Esophagus (tissue), 2 donors: ENCODE measurements around the gene ACSF3. TPM values are rescaled to one million over a fixed set of nuclear protein-coding genes. Genes with fewer than 3 reads are reported as not detected.

ENCODE experiments used
- H3K27ac ChIP-seq, 2 donors: one replicate each; pipeline ENCODE4 v1.5.1; 2013; ENCODE audit warnings: low read depth in 2 of 2, mild to moderate bottlenecking in 2 of 2, inconsistent platforms in 1 of 2, low read length in 1 of 2, moderate library complexity in 1 of 2
- H3K27me3 ChIP-seq, 2 donors: one replicate each; pipeline ENCODE4 v1.6.1; 2013; ENCODE audit warnings: low read length in 2 of 2, control low read depth in 1 of 2, mild to moderate bottlenecking in 1 of 2; ENCODE audit not compliant: insufficient read depth in 2 of 2, control insufficient read depth in 1 of 2
- H3K36me3 ChIP-seq, 2 donors: one replicate each; pipeline ENCODE4 v1.6.1; 2013; ENCODE audit warnings: low read length in 1 of 2; ENCODE audit not compliant: control insufficient read depth in 2 of 2, insufficient read depth in 2 of 2
- H3K4me1 ChIP-seq, 2 donors: one replicate each; pipeline ENCODE4 v1.6.1; 2013; ENCODE audit warnings: low read length in 1 of 2; ENCODE audit not compliant: control insufficient read depth in 2 of 2, insufficient read depth in 2 of 2
- H3K4me3 ChIP-seq, 2 donors: one replicate each; pipeline ENCODE4 v1.5.1; 2013; ENCODE audit warnings: low read length in 2 of 2, mild to moderate bottlenecking in 2 of 2, low read depth in 1 of 2, moderate library complexity in 1 of 2
- H3K9me3 ChIP-seq, 2 donors: one replicate each; pipeline ENCODE4 v1.6.1; 2013; ENCODE audit warnings: mild to moderate bottlenecking in 2 of 2, low read depth in 1 of 2, low read length in 1 of 2, moderate library complexity in 1 of 2; ENCODE audit not compliant: control insufficient read depth in 2 of 2, insufficient read depth in 1 of 2
- WGBS, 2 donors: extraction: QIAGEN DNeasy Blood & Tissue Kit; methylation state at CpG; one replicate each; pipeline ENCODE4 v1.1.7; 2013; 5-methylcytosine and 5-hydroxymethylcytosine counted together
- polyA plus RNA-seq, 2 donors: library from polyadenylated mRNA; stranded (reverse); fragments of 200-250 nt; gene quantifications; one replicate each; pipeline ENCODE4 v1.2.3, GENCODE V29; 2013
- donor health status: healthy with polysubstance abuse.
- donor health status: Bipolar disorder and iron deficiency.

ACSF3 gene
- polyA plus RNA-seq, 2 donors, result 14.1 to 22.3 TPM

- H3K27me3 ChIP-seq, result no peaks in the 10 kb centered on the region
- WGBS, 2 donors, result 81 to 88% methylated on average over 26 of the region's 26 CpGs
- peaks cover 6 to 15% of the 10 kb centered on the region in 2 donors for H3K4me1 ChIP-seq
- no peaks in the 10 kb centered on the region for H3K9me3 ChIP-seq
- no peak overlapping the region for H3K4me3 ChIP-seq
- no peak overlapping the region for H3K27ac ChIP-seq
- peaks cover 6 to 32% of the 10 kb centered on the region in 2 donors for H3K36me3 ChIP-seq
These were observed 5.2 kb downstream of the ACSF3 start for GRCh38 chr16:89098767-89099430.

GRCh38 chr16:89099905-89100304 is 6.3 kb downstream of the ACSF3 start:
- WGBS, 2 donors, result 58 to 67% methylated on average over 11 of the region's 11 CpGs
- H3K27ac ChIP-seq, result no peak overlapping the region
- no peaks in the 10 kb centered on the region for H3K27me3 ChIP-seq
- H3K4me1 ChIP-seq, result peaks cover 6 to 9% of the 10 kb centered on the region in 2 donors
- H3K9me3 ChIP-seq, result no peaks in the 10 kb centered on the region
- H3K36me3 ChIP-seq, result peaks cover 6 to 36% of the 10 kb centered on the region in 2 donors
- H3K4me3 ChIP-seq, result no peak overlapping the region

- H3K27me3 ChIP-seq, result no peaks in the 10 kb centered on the region
- H3K36me3 ChIP-seq, result peaks cover 6 to 42% of the 10 kb centered on the region in 2 donors
- WGBS, 2 donors, result 88 to 90% methylated on average over 42 of the region's 42 CpGs
- H3K4me3 ChIP-seq, result no peak overlapping the region
- H3K9me3 ChIP-seq, result no peaks in the 10 kb centered on the region
- H3K4me1 ChIP-seq, result peaks cover 3 to 7% of the 10 kb centered on the region in 2 donors
- no peak overlapping the region for H3K27ac ChIP-seq
These were observed 7.1 kb downstream of the ACSF3 start for GRCh38 chr16:89100601-89101302.

- no peaks in the 10 kb centered on the region for H3K27me3 ChIP-seq
- WGBS, 2 donors, result 86 to 90% methylated on average over 37 of the region's 37 CpGs
- H3K9me3 ChIP-seq, result no peaks in the 10 kb centered on the region
- H3K4me1 ChIP-seq, result peaks cover 0 to 7% of the 10 kb centered on the region in 2 donors
- H3K36me3 ChIP-seq, result peaks cover 6 to 44% of the 10 kb centered on the region in 2 donors
- no peak overlapping the region for H3K4me3 ChIP-seq
- no peak overlapping the region for H3K27ac ChIP-seq
These were observed 7.8 kb downstream of the ACSF3 start for GRCh38 chr16:89101303-89102040.

GRCh38 chr16:89102041-89102471 is 8.4 kb downstream of the ACSF3 start:
- Histone ChIP-seq H3K27ac (no peak overlapping the region), H3K9me3 (no peaks in the 10 kb centered on the region), H3K36me3 (peaks cover 8 to 49% of the 10 kb centered on the region in 2 donors), H3K27me3 (no peaks in the 10 kb centered on the region), H3K4me1 (peaks cover 0 to 2% of the 10 kb centered on the region in 2 donors), H3K4me3 (no peak overlapping the region)
- WGBS, 2 donors, result 75 to 89% methylated on average over 14 of the region's 14 CpGs

GRCh38 chr16:89102481-89103073 is 8.9 kb downstream of the ACSF3 start:
- H3K27ac ChIP-seq, result no peak overlapping the region
- H3K4me1 ChIP-seq, result peaks cover 0 to 2% of the 10 kb centered on the region in 2 donors
- WGBS, 2 donors, result 88 to 92% methylated on average over 27 of the region's 27 CpGs
- peaks cover 13 to 54% of the 10 kb centered on the region in 2 donors for H3K36me3 ChIP-seq
- no peak overlapping the region for H3K4me3 ChIP-seq
- H3K27me3 ChIP-seq, result no peaks in the 10 kb centered on the region
- no peaks in the 10 kb centered on the region for H3K9me3 ChIP-seq

- peaks cover 13 to 56% of the 10 kb centered on the region in 2 donors for H3K36me3 ChIP-seq
- no peaks in the 10 kb centered on the region for H3K27me3 ChIP-seq
- WGBS, 2 donors, result 78 to 91% methylated on average over 22 of the region's 22 CpGs
- no peaks in the 10 kb centered on the region for H3K9me3 ChIP-seq
- H3K4me1 ChIP-seq, result peaks cover 0 to 2% of the 10 kb centered on the region in 2 donors
- no peak overlapping the region for H3K4me3 ChIP-seq
- no peak overlapping the region for H3K27ac ChIP-seq
These were observed 9.5 kb downstream of the ACSF3 start for GRCh38 chr16:89103156-89103555.

GRCh38 chr16:89103781-89104180 is 10.1 kb downstream of the ACSF3 start:
- Histone ChIP-seq H3K27ac (no peak overlapping the region), H3K36me3 (peaks cover 13 to 56% of the 10 kb centered on the region in 2 donors)

GRCh38 chr16:89104303-89104702 is 10.7 kb downstream of the ACSF3 start:
- no peak overlapping the region for H3K27ac ChIP-seq
- peaks cover 13 to 52% of the 10 kb centered on the region in 2 donors for H3K36me3 ChIP-seq
- WGBS, 2 donors, result 79 to 90% methylated on average over 10 of the region's 10 CpGs
- H3K27me3 ChIP-seq, result no peaks in the 10 kb centered on the region
- H3K4me1 ChIP-seq, result no peaks in the 10 kb centered on the region
- H3K9me3 ChIP-seq, result no peaks in the 10 kb centered on the region
- H3K4me3 ChIP-seq, result no peak overlapping the region

More at GRCh38 chr16:89103781-89104180, 10.1 kb downstream of the ACSF3 start:
- Histone ChIP-seq H3K4me3 (no peak overlapping the region), H3K9me3 (no peaks in the 10 kb centered on the region), H3K27me3 (no peaks in the 10 kb centered on the region), H3K4me1 (no peaks in the 10 kb centered on the region)
- WGBS, 2 donors, result 86 to 92% methylated on average over 16 of the region's 16 CpGs
